HG03457 (cell line): ENCODE results near the gene ADCY5.
"Not testable (repeated sequence)": the region's sequence is repeated elsewhere in the genome, so short reads cannot be mapped to it uniquely, and the experiment has no call there.

Source experiments
- ATAC-seq: cut with Tn5 transposase; IDR thresholded peaks from one replicate; pipeline ENCODE4 v1.9.1; 2021; ENCODE audit warnings: moderate number of reproducible peaks; ENCODE audit not compliant: unreplicated experiment

ADCY5 gene

GRCh38 chr3:123448536-123449101 is at the start of gene ADCY5:
ADCY5 (minus strand) TSS chr3:123449090; CDS start chr3:123448545, 545 bp downstream.
- ATAC-seq: no peak

- no peak for ATAC-seq
These were observed 45.0 kb upstream of the ADCY5 start for GRCh38 chr3:123493912-123494311.

GRCh38 chr3:123491966-123492587 is 43.2 kb upstream of the ADCY5 start:
- no peak for ATAC-seq

DNA sequence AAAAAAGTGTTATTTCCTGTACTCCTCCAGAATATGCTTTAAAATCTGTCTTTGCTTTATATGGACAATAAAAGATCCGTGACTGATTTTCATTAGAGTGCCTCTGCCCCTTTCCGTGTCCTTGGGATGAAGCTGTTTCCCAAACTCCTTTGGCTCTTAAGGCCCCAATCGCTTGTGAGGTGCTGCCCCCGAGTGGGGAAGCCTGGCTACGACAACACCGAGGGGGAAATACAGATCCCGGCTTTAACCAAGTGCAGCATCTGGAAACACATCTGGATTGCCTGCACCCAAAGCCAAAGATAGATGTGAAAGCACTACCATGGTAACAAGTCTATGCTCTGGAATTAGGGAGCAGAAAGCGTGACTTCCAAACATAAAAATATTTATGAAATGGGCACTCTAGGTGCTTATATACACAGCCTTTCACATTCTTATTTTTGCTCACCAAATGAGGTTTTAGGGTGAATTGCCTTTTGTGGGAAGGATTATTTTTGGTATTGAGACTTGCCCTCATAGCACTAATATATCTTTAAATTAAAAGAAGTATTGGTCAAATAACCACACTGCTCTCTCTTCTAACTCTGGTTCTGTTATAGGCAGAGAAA is 40.6 kb upstream of the ADCY5 start:
- ATAC-seq: no peak

DNA sequence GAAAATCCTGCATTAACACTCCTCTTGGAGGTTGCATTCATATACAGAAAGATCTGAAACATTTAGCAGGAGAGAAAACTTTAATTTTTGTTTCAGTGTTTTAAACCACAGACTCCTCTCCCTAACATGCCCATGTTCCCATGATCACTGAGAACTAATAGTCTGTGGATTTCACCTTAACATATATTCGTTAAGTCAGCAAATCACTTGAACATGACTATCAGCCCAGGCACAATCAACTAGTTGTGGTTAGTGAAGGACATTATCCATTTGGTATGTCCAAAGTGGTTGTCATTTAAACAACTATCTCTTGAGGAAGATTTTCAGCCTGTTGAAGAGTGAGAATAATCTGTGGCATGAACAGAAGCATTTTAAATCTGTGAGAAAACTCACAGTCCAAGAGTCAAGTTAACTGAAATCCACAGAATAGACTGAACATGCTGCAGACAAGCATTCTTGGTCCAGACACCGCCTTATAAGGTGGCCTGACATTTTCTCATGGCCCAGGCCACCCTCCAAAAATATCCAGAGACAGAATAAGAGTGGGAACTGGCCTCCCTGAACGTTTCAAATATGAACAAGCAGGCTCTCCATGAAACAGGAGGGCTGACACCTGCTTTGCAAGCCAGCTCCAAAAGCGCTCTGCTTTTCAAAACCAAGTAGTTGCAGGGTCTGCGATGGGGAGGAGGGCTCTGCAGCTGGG is 39.9 kb upstream of the ADCY5 start:
- ATAC-seq: no peak

DNA sequence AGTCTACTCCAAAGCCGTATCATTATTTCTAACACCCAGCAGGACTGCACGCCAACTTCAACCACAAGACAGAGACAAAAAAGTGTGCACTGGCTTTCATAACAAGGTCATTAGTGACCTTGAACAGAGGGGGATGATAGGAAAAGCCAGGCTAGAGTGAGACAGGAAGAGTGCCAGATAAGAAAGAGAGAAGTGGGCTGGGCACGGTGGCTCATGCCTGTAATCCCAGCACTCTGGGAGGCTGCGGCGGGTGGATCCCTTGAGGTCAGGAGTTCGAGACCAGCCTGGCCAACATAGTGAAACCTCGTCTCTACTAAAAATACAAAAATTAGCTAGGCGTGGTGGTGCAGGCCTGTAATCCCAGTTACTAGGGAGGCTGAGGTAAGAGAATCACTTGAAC is 38.2 kb upstream of the ADCY5 start:
- not testable (repeated sequence) for ATAC-seq

DNA sequence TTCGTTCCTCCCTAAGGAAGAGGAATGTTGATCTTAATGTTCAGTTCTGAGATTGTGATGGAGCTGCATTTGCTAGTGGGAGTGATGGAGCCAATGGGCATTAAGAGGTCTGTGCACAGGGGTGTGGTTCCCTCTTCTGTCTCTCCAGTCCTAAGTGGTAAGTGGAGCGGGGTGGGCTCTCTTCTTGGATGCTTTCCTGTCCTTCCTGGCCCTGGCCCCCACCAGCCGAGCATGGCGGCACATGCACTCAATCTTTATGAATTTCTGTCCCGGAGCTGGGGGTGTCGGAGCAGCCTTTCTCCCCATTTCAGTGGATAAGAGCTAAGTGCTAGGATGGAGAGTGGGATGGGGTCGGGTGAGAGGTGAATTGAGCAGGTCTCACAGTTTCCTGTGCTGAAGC is 37.6 kb upstream of the ADCY5 start:
- ATAC-seq: no peak

DNA sequence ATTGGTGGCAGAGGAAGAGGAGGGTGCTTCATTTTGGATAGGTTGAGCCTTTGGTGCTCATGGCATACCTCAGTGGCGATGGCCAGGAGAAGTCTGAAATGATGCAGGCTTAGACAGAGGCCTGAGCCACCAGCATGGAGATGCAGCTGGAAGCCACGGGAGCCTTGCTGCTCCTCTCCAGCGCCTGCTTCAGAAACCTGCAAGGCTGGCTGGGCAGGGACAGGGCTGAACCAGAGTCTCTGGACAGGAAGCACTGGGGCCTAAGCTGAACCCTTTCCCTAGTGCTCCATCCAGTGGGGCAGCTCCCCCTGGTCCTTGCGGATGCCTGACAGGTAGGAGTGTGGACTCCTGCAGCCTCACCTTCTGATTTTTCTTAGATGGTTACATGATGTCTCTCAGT is 36.7 kb upstream of the ADCY5 start:
- no peak for ATAC-seq

DNA sequence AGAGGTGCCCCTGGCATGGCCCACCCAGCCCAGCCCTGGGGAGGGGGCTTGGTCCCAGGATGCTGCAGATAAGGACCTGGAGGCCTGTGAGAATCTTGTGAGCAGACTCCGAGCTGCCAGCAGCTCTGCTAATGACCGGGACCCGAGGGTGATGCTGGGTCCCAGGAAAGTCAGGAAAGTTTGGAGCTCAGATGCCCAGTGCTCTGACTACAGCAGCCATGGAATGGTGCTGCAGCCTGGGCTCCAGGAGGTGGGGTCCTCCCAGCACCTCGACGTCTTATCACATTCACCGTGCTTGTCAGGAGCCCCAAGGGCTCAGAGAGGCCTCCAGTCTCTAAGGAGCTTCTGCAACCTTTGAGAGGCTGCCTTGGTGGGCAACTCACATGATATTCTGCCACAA is 34.3 kb upstream of the ADCY5 start:
- ATAC-seq: no peak

GRCh38 chr3:123481722-123482457 is 33.0 kb upstream of the ADCY5 start:
- ATAC-seq: no peak

DNA sequence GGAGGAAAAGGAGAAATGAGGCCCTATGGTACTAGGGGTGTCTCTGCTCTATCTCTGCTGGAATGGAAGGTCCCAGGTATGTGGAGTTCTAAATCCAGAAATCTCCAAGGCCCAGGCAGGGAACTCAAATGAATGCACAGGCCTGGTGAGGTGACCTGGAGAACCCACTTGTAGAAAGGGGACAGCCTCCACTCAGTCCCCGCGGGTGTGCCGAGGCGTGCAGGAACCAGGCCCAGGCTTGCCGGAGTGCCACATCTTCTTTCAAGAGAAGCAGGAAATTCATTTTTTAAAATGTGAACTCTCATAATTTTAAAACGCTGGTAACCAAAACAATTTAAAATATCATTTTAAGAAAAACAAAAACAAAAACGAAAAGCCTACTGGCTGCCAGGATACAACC is 32.2 kb upstream of the ADCY5 start:
- ATAC-seq: no peak

DNA sequence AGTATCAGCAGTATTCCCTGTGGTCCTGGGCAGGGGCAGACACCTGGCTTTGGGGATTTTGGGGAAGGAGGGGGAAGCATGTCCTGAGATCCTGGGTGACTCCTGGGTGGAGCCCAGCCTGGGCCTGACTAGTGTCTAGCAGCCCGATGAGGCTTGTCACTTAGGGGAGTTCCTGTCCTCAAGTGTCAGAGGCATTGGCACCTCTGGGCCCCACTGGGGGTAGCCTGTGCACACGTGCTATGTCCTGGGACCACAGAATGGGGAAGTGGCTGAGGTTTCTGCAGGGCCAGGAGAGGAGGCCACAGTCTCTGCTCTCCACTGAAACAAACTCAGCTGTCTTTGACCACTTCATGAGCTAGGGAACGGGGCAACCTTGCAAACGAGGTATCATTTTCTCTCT is 31.5 kb upstream of the ADCY5 start:
- ATAC-seq: no peak

- no peak for ATAC-seq
These were observed 31.0 kb upstream of the ADCY5 start for GRCh38 chr3:123479891-123480290.

DNA sequence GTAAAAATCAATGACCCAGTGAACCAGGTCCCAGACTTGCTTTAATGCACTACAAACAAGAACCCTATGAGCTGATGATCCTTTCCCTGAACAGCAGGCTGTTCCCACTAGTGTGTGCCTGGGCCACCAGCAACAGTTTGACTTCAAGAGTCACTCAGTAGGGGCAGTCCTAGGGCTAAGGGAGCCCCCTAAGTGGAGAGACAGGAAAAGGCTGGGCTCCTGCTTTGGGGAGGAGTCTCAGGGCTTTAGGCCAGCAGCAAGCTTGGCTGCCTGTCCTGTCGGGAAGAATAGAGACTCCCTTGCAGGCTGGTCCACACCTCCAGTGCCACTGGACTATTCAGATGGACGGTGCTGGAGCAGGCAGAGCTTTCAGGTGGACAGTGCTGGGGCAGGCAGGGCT is 29.4 kb upstream of the ADCY5 start:
- no peak for ATAC-seq

- no peak for ATAC-seq
These were observed 28.3 kb upstream of the ADCY5 start for GRCh38 chr3:123476967-123477750.

- no peak for ATAC-seq
These were observed 26.9 kb upstream of the ADCY5 start for GRCh38 chr3:123475786-123476185.

- no peak for ATAC-seq
These were observed 22.2 kb upstream of the ADCY5 start for GRCh38 chr3:123471106-123471505.

DNA sequence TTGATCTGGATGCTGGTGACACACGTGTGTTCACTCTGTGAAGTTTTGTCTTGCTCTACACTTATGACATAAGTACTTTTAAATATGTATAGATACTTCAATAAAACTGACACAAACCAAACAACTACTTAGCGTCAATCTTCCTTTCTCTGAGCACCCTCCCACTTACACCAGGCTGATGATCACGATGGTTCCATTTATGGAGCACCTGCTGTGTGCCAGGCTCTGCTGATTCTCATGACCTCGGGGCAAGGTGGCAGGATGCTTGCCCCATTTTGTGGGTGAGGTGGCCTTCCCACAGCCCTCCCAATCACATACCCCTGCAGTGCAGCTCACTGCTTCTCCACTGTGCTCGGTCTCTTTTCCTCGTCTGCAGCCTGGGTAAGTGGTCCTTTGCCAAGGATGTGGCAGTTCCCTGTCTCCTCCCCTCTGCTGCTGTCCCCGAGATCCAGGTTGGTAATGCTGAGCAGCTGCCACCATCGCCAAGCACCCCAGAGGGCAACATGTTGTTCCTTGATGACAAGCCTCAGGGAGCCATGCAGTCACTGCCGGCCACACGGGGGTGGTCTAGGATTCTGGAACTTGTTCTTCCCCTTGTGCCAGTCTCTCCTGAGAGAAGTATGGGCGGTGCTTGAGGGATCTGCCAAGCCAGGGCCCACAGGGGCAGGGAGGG is 20.6 kb upstream of the ADCY5 start:
- ATAC-seq: no peak

DNA sequence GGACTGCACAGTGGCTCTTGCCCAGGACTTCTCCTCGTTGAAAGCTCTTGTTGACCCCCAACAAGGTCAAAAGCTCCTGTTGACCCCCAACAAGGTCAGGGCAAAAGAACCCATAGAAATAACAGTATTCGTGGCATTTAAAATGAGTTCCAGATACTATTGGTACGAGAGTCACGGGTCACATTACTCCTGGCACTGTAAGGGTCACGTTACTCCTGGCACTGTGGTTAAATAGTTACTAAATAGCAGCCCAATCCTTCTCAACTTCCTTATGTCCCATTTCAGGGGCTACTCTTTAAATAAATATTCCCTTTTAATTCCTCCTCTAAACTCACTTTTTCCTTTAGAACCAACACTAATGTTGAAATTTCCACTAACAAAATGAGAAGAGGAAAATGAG is 18.2 kb upstream of the ADCY5 start:
- no peak for ATAC-seq

DNA sequence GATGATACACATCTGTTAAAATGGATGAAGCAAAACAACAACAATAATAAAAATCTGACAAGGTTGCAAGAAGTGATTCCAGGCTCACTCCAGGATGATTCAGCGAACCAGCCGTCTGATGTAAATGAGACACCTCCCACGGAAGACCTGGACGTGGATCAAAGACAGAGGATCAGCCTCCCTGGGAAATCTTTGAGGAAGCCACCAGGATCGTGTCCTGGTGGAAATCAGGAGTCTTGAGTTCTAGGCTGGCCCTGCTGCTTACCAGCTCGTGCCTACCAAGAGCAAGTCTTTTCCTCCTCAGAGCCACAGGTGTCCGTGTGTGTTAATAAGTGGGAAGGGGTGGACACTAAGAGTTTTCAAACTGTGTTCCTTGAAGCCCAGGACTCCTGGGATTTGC is 15.3 kb upstream of the ADCY5 start:
- no peak for ATAC-seq
